ENCODE measurements around the gene CMSS1.
"Not testable (repeated sequence)": the region's sequence is repeated elsewhere in the genome, so short reads cannot be mapped to it uniquely, and the experiment has no call there.

Gene CMSS1

GRCh38 chr3:100209948-100210771 lies 392.5 kb downstream of the CMSS1 start:
- no peak for DNase-seq

GRCh38 chr3:100210772-100211135 lies 393.1 kb downstream of the CMSS1 start:
- DNase-seq, result no peak

- DNase-seq, result no peak
Measured at GRCh38 chr3:100213891-100214573, 396.4 kb downstream of the CMSS1 start.

GRCh38 chr3:100214574-100214964 lies 396.9 kb downstream of the CMSS1 start:
- DNase-seq, result no peak

- DNase-seq, result no peak
Measured at GRCh38 chr3:100216713-100217112, 399.1 kb downstream of the CMSS1 start.

GRCh38 chr3:100221159-100221558 lies 403.5 kb downstream of the CMSS1 start:
- no peak for DNase-seq

- no peak for DNase-seq
Measured at GRCh38 chr3:100225193-100225592, 407.5 kb downstream of the CMSS1 start.

- no peak for DNase-seq
Measured at GRCh38 chr3:100225883-100226282, 408.2 kb downstream of the CMSS1 start.

GRCh38 chr3:100226712-100227429 lies 409.2 kb downstream of the CMSS1 start:
- DNase-seq, result no peak

- DNase-seq, result no peak
Measured at GRCh38 chr3:100227511-100227921, 409.9 kb downstream of the CMSS1 start.

GRCh38 chr3:100228247-100228646 lies 410.6 kb downstream of the CMSS1 start:
- DNase-seq, result no peak

GRCh38 chr3:100229188-100229587 lies 411.5 kb downstream of the CMSS1 start:
- DNase-seq, result not testable (repeated sequence)

- DNase-seq, result no peak
Measured at GRCh38 chr3:100230710-100231109, 413.0 kb downstream of the CMSS1 start.
